ENCODE data around the gene NT5C1B. TPM values are rescaled to one million over a fixed set of nuclear protein-coding genes. Genes with fewer than 3 reads are reported as not detected.

NT5C1B gene
- polyA plus RNA-seq, 1 experiment, result not detected

- Histone ChIP-seq H3K27me3 (ENCODE audit: control insufficient read depth, insufficient read depth, low read length) (no peaks in the 10 kb centered on the region), H3K27ac (ENCODE audit: low read depth, low read length) (no peak overlapping the region), H3K9me3 (ENCODE audit: control insufficient read depth, insufficient read depth, low read length) (no peaks in the 10 kb centered on the region), H3K4me3 (ENCODE audit: low read depth, low read length) (no peak overlapping the region)
- TF ChIP-seq CTCF (IDR thresholded peaks at IDR 0.05; ENCODE audit: low read depth, low read length), result no peak
- CTCF ChIA-PET, result interaction anchor here (1.0 kb wide), 1 partner anchor 9 kb away, joined by 3 read pairs; no protein-coding TSS in a partner anchor
- POLR2A ChIA-PET, result interaction anchor here (1.0 kb wide), 1 partner anchor 131 kb away, joined by 4 read pairs; no protein-coding TSS in a partner anchor
- DNase-seq (ENCODE audit: low read depth, low spot score), result no peak
Measured at GRCh38 chr2:18610651-18611050, 21.3 kb upstream of the NT5C1B start.

DNA sequence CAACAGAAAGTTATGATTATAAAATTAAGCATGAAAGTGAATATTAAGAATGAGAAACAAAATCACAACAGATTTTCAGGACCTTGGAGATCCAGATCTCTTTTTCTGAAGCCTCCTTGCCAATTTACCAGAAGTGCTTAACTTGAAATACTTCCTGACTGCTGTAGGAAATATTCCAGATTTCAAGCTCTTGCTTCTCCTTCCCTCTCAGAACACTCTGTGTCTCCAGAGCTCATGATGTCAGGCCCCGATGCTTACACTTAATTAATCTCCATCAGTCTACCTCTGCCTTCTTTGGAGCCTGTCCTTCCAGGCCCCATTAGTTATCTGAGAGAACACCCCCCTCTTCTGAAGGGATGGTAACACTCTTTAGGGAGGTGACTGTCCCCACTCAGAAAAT, 20.7 kb upstream of the NT5C1B start:
- DNase-seq (ENCODE audit: low read depth, low spot score), result no peak
- Histone ChIP-seq H3K9me3 (ENCODE audit: control insufficient read depth, insufficient read depth, low read length) (no peaks in the 10 kb centered on the region), H3K27me3 (ENCODE audit: control insufficient read depth, insufficient read depth, low read length) (no peaks in the 10 kb centered on the region), H3K4me3 (ENCODE audit: low read depth, low read length) (no peak overlapping the region), H3K27ac (ENCODE audit: low read depth, low read length) (no peak overlapping the region)
- no peak for TF ChIP-seq CTCF (IDR thresholded peaks at IDR 0.05; ENCODE audit: low read depth, low read length)
- ChIA-PET CTCF (interaction anchor here (0.6 to 0.9 kb wide), 3 partner anchors 9 to 90 kb away, joined by 3 to 4 read pairs (median 4); no protein-coding TSS in a partner anchor), POLR2A (interaction anchor here (1.5 kb wide), 1 partner anchor 50 kb away, joined by 4 read pairs; no protein-coding TSS in a partner anchor)

GRCh38 chr2:18605115-18605514, 15.7 kb upstream of the NT5C1B start:
- DNase-seq (ENCODE audit: low read depth, low spot score), result no peak
- CTCF ChIA-PET, result interaction anchor here (0.6 kb wide), 1 partner anchor 1313 kb away, joined by 4 read pairs; no protein-coding TSS in a partner anchor
- TF ChIP-seq CTCF (IDR thresholded peaks at IDR 0.05; ENCODE audit: low read depth, low read length), result no peak
- Histone ChIP-seq H3K9me3 (ENCODE audit: control insufficient read depth, insufficient read depth, low read length) (no peaks in the 10 kb centered on the region), H3K27me3 (ENCODE audit: control insufficient read depth, insufficient read depth, low read length) (no peaks in the 10 kb centered on the region), H3K4me3 (ENCODE audit: low read depth, low read length) (no peak overlapping the region), H3K27ac (ENCODE audit: low read depth, low read length) (no peak overlapping the region)
- POLR2A ChIA-PET, result no interaction called here

- TF ChIP-seq CTCF (IDR thresholded peaks at IDR 0.05; ENCODE audit: low read depth, low read length), result no peak
- no peak for DNase-seq (ENCODE audit: low read depth, low spot score)
- no peaks in the 10 kb centered on the region for H3K9me3 ChIP-seq (ENCODE audit: control insufficient read depth, insufficient read depth, low read length)
- no peaks in the 10 kb centered on the region for H3K27me3 ChIP-seq (ENCODE audit: control insufficient read depth, insufficient read depth, low read length)
- ChIA-PET CTCF (no interaction called here), POLR2A (no interaction called here)
- H3K27ac ChIP-seq (ENCODE audit: low read depth, low read length), result no peak overlapping the region
- H3K4me3 ChIP-seq (ENCODE audit: low read depth, low read length), result no peak overlapping the region
Measured at GRCh38 chr2:18604531-18604885, 15.1 kb upstream of the NT5C1B start.

DNA sequence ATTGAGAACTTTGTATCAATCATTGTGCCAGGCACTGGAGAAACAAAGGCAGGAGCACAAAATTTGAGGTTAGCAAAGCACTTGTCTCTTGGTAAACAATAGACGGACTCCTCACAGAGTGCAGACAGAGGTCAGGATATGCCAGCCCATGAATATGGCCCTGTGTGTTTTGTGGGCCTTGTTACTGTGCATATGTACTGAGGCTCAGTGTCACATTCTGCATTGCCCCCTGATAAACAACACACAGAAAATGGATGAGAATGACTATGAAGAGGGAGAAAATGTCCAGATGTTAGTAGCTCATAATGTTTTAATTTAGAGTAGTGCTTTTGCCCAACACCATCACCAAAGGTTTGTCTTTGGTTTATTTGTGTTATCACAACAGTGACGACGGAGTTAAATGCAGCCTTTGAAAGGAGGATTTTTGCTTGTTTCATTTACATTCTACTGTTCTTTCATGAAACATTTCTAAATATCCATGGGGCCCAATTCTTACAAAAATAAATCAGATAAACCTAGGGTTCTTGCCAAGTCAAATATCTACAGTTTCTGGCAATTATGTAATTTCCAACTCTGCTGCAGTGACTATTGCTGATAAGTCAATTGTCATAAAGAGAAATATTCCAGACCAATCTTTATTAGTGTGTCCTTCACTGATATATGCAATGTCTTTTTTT, 14.6 kb upstream of the NT5C1B start:
- H3K27ac ChIP-seq (ENCODE audit: low read depth, low read length), result no peak overlapping the region
- CTCF ChIA-PET, result interaction anchor here (0.5 kb wide), 1 partner anchor 26 kb away, joined by 5 read pairs; no protein-coding TSS in a partner anchor
- POLR2A ChIA-PET, result no interaction called here
- DNase-seq (ENCODE audit: low read depth, low spot score), result no peak
- H3K9me3 ChIP-seq (ENCODE audit: control insufficient read depth, insufficient read depth, low read length), result no peaks in the 10 kb centered on the region
- TF ChIP-seq CTCF (IDR thresholded peaks at IDR 0.05; ENCODE audit: low read depth, low read length), result no peak
- H3K27me3 ChIP-seq (ENCODE audit: control insufficient read depth, insufficient read depth, low read length), result no peaks in the 10 kb centered on the region
- no peak overlapping the region for H3K4me3 ChIP-seq (ENCODE audit: low read depth, low read length)
